DMS153 (cell line): ENCODE data around the gene XCL1.
"Not testable (repeated sequence)": the region's sequence is repeated elsewhere in the genome, so short reads cannot be mapped to it uniquely, and the experiment has no call there.

Experiments
- DNase-seq: peaks from one replicate; lab custom pipeline; 2025; lab: John Stamatoyannopoulos, UW

The XCL1 gene

DNA sequence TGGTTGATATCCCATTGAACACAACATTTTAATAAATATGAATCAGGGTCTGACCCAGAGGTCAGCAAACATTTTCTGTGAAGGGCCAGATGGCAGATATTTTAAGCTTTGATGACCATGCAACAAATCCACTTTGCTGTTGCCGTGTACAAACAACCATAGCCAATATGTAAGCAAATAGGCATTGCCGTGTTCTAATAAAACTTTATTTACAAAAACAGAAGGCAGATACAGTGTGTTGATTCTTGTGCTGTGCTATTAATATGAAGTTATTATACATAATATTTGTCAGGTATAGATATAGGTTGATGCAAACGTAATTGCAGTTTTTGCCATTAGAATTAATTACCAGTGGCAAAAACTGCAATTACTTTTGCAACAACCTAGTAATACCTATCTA is 8.8 kb upstream of the XCL1 start:
- DNase-seq = no peak

- DNase-seq = no peak
These were observed 8.1 kb upstream of the XCL1 start for GRCh38 chr1:168568346-168568745.

DNA sequence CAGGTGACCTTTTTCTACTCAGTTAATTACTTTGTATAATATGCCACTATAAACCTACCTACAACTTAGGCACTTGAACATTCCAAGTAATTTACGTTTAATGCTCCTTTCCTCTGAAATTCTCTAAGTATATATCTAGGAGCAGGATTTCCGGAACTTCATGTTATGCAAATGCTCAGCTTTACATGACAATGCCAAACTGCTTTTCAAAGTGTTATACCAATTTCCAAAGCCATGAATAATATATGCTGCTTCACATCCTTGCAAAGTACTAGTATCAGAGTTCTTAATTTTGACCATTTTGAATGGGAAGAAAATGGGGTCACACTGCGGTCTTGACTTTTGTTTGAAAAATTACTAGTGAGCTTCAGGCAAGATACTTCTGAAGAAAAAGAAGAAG is 5.8 kb upstream of the XCL1 start:
- DNase-seq = no peak

- DNase-seq = no peak
These were observed 3.8 kb upstream of the XCL1 start for GRCh38 chr1:168572633-168573032.

DNA sequence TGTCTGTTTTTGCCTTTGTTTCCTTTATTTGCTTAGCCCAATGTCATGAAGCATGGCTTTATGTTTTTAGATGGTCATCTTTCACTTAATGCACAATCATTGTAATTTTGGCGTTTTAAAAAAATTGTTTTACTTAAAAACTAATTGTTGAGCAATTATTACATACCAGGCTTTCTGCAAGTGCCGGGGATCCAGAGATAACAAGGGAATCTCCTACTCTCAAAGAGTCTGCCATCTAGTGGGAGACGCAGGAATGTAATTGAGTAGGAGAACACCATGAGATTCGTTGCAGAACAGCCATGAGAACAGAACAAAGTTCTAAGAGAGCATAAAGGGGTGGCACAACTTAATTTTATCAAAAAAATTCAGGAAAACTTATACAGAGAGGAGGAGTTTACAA is 2.2 kb upstream of the XCL1 start:
- DNase-seq = peak; percentile 7

DNA sequence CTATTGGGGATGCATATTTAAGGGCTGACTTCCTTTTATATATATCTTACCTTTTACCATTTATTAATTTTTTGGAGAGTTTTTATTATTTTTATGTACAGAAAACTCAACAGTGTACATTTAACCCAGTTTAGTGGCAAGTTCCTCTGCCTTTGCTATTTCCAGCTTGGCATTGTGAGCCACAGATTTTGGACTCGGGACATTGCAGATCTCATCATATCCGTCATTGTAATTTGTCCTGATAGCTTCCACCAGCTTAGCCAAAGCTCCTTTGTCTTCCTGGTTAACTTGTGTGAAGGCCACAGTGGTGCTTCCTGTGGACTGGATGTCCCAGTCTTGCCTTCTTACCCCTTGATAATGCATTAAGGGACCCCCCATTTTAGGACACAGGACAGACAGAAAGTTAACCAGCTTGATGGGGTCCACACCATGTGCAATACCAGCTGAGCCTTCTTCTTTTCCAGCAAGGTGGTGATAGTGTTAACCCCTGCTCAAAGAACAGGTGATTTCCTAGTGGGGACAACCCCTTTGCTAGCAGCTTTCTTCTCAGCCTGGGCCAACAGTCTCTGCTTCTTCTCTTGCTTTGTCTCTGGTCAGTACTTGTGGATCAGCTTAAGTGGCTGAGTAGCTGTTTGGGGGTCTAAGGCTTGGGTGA is 2.3 kb downstream of the XCL1 start:
- not testable (repeated sequence) for DNase-seq

GRCh38 chr1:168580290-168580689 is 3.9 kb downstream of the XCL1 start:
- not testable (repeated sequence) for DNase-seq

- DNase-seq = not testable (repeated sequence)
These were observed 4.6 kb downstream of the XCL1 start for GRCh38 chr1:168580991-168581390.

GRCh38 chr1:168581817-168582572 is 5.6 kb downstream of the XCL1 start:
- no peak for DNase-seq

DNA sequence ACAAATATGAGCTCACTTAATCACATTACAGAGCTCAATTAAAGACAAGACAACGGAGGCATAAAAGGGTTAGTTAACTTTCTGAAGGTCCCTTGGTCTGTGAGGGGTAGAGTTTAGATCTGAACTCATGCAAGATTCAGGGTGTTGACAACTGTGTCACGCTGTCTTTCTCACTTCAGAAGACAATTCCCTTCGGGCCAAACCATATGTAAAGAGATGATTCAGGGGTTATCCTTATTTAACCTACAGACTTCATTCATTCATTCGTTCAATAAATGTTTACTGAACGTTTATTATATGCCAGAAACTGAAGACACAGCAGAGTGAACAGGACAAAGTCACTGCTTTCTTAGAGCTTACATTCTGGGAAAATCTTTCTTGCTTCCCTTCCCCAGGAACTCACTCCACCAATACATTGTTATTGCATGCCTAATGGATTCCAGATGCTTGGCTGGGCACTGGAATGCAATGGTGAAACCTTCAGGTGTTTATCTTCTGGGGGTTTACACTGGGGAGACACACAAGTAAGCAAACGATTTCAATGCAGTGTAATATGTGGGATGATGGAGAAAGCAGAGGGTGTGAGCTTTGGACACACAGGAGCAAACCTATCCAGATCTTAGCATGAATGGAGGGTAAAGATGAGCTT is 6.4 kb downstream of the XCL1 start:
- DNase-seq = no peak

DNA sequence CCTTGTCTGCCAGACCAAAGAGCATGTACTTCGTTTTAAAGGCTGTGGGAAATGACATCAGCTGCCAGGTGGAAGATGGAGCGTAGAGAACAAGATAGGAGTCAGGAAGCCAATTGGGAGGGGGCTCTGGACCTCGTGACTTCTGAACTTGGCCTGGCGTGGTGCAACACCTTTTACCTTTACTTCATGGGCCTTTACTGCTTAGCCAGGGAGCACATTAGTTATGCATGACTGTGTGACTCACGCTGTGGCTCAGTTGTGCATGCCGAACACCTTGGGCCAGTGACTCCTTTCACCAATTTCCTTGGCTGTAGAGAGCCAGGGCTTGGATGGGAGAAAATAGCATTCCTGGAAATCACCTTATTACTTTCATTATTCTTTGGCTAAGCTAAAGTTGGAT is 7.2 kb downstream of the XCL1 start:
- DNase-seq = no peak

- DNase-seq = no peak
These were observed 8.8 kb downstream of the XCL1 start for GRCh38 chr1:168585191-168585590.

- DNase-seq = no peak
These were observed 9.5 kb downstream of the XCL1 start for GRCh38 chr1:168585937-168586336.

DNA sequence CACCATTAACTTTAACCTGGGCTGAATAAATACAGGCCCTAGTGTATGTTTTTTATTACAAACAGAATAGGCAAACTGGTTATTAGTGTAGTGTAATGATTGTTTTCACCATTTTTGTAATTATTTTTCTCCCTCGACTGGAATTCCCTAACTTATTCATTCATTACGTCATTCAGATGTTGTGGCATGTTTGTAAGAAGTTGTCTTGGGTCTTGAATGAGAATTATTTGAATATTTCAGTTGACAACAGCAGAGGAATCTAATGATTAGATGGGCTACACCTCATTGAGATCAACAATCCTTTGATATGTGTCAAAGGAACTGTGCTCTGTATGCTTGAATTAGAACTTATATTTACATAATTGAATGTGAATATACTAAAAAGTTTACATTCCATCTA is 12.8 kb downstream of the XCL1 start:
- DNase-seq = no peak

GRCh38 chr1:168591066-168591465 is 14.7 kb downstream of the XCL1 start:
- DNase-seq = no peak

DNA sequence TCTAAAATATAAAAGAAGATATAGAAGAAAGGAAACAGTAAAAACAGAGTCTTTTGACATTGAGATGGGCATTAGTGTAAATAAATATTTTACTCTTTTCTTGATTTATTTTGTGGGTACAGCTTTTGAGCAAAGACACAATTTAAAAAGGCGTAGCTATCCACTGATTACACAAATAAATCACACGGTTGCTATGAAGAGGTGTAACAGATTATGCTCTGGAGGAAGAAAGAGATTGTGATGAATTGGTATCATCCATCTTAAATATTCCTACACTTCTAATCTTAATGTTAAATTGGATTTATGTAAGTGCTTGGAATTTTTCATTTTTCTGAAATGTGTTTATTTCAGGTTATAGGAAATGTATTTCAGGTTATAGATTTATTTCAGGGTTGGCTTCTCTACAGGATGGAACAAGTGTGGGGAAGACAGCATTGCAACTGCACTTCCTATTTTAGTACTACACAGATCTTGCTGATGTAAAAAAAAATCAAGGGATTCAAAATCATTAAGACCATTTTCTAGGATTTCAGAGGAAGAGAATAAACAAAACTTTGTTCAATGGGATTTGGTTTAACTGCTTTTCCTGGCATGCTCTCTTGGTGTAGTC is 15.3 kb downstream of the XCL1 start:
- no peak for DNase-seq

DNA sequence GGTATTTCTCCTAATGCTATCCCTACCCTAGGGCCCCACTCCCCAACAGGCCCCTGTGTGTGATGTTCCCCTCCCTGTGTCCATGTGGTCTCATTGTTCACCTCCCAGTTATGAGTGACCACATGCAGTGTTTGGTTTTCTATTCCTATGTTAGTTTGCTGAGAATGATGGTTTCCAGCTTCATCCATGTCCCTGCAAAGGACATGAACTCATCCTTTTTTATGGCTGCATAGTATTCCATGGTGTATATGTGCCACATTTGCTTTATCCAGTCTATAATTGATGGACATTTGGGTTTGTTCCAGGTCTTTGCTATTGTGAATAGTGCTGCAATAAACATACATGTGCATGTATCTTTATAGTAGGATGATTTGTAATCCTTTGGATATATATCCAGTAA is 19.0 kb downstream of the XCL1 start:
- not testable (repeated sequence) for DNase-seq

GRCh38 chr1:168598125-168598524 is 21.7 kb downstream of the XCL1 start:
- no peak for DNase-seq

DNA sequence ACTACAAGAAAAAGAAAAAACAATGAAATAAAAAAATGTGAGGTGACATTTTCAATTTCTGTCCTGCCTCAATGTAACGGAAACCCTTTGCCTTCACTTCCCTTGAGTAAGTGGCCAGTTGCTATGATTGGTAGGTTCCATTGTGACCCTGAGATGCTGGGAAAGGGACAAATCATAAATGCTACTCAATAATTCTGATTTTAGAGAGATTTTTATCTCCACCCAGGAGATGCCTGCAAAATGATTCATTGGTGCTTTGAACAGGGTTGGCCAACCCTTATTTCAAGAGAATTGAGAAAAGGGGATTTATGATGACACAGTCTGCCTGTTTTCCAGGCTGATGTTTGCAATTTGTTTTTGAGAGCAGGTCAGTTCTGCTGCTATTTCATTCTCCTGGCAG is 22.5 kb downstream of the XCL1 start:
- DNase-seq = no peak

DNA sequence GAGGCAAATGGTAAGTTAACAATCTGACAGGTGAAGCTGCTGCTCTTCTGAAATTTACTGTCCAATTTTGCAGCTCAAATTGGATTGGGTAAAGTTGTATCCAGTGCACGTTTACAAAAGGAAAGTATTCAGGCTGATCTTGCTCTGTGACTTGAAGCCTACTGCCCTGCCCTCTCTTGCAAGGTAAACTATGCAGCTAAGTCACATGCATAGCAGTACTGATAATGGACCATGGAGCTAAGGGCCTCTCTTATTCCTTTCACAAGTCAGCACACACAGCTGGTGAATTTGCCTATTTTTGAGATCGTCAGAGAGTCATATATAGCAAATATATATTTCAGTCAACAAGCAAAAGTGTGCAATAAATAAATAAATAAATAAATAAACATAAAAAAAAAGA is 23.2 kb downstream of the XCL1 start:
- DNase-seq = no peak

DNA sequence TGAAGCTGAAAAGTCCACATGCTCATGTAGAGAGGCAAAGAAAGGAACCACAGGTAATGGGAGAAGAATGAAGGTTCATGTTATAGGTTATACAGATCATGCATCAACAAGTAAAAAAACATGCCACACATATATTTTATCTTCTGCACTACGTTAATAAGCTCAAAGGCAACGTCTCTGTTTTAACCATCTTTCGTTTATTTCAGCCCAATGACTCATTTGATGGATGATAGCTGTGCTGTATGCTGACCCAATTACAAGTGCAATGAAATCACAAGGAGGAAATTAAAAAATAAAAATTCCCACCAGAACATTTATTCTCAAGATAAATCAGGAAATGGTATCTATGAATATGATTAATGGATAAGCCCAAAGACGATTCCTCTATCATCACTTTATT is 24.6 kb downstream of the XCL1 start:
- DNase-seq = no peak

GRCh38 chr1:168603501-168604110 is 27.2 kb downstream of the XCL1 start:
- DNase-seq = peak; percentile 59
